Tibial nerve (tissue), 4 donors: Measurements from ENCODE around the gene MPRIP. TPM values are rescaled to one million over a fixed set of nuclear protein-coding genes. Genes with fewer than 3 reads are reported as not detected.
"Not testable (repeated sequence)": the region's sequence is repeated elsewhere in the genome, so short reads cannot be mapped to it uniquely, and the experiment has no call there.

Experiments
- DNase-seq, 2 donors: peaks; one replicate each; pipeline ENCODE4 v3.0.0-alpha.2; 2019; ENCODE audit warnings: low spot score in 2 of 2
- H3K27ac ChIP-seq, 4 donors: fragments of 200-600 bp; sonication (generic) in 3 of 4; one replicate each; pipeline ENCODE4 v1.5.1; 2017 to 2019; ENCODE audit warnings: mild to moderate bottlenecking in 1 of 4
- H3K27me3 ChIP-seq, 2 donors: fragments of 200-600 bp; sonication (generic) in 1 of 2; one replicate each; pipeline versions ENCODE4 v1.5.1 to v1.6.0; 2017 to 2019
- H3K36me3 ChIP-seq, 3 donors: fragments of 200-600 bp; sonication (generic); one replicate each; pipeline ENCODE4 v1.5.1; 2018 to 2019
- H3K4me1 ChIP-seq, 4 donors: fragments of 200-600 bp; sonication (generic) in 3 of 4; one replicate each; pipeline ENCODE4 v1.5.1; 2017 to 2019
- H3K4me3 ChIP-seq, 4 donors: fragments of 200-600 bp; sonication (generic) in 3 of 4; one replicate each; pipeline ENCODE4 v1.5.1; 2017 to 2019; ENCODE audit warnings: mild to moderate bottlenecking in 1 of 4, moderate library complexity in 1 of 4
- H3K9me3 ChIP-seq, 4 donors: fragments of 200-600 bp; sonication (generic) in 3 of 4; one replicate each; pipeline ENCODE4 v1.5.1; 2017 to 2019
- CTCF ChIP-seq, 5 experiments: fragments of 200-600 bp in 3 of 5; fragments of 450-650 bp in 2 of 5; sonication (generic) in 3 of 5; IDR thresholded peaks; one replicate each; pipeline ENCODE4 v1.5.1; 2016 to 2019; ENCODE audit warnings: antibody characterized with exemption in 5 of 5, mild to moderate bottlenecking in 3 of 5, moderate library complexity in 2 of 5
- EP300 ChIP-seq, 2 donors: sonication (generic); formaldehyde crosslinking; IDR thresholded peaks; one replicate each; pipeline ENCODE4 v1.6.1; 2017; ENCODE audit warnings: antibody characterized with exemption in 2 of 2, mild to moderate bottlenecking in 1 of 2
- POLR2A ChIP-seq, 2 donors: fragments of 450-650 bp; IDR thresholded peaks; one replicate each; pipeline ENCODE4 v1.6.1; 2017; ENCODE audit warnings: antibody characterized with exemption in 2 of 2, mild to moderate bottlenecking in 2 of 2, moderate library complexity in 2 of 2
- WGBS, 2 donors: methylation state at CpG; one replicate each; pipeline ENCODE4 v1.1.5; 2018; 5-methylcytosine and 5-hydroxymethylcytosine counted together
- total RNA-seq, 4 donors: library from RNA; depleted of rRNA; stranded (reverse); fragments of >200 nt; gene quantifications; one replicate each; pipeline ENCODE4 v1.1.0, GENCODE V29; 2016

Gene MPRIP
- total RNA-seq, 4 donors from 2014 or later: 216 to 291 (median 265) TPM

- Histone ChIP-seq H3K9me3 (no peaks in the 10 kb centered on the region), H3K36me3 (no peaks in the 10 kb centered on the region), H3K27me3 (no peaks in the 10 kb centered on the region), H3K4me3 (no peak overlapping the region), H3K27ac (no peak overlapping the region), H3K4me1 (peaks cover 0 to 2% (median 0%) of the 10 kb centered on the region in 4 donors)
- no peak for DNase-seq
- 92 to 96% methylated on average over 6 of the region's 6 CpGs for WGBS, 2 donors
- TF ChIP-seq EP300 (IDR thresholded peaks at IDR 0.05) (no peak), CTCF (IDR thresholded peaks at IDR 0.05) (no peak), POLR2A (IDR thresholded peaks at IDR 0.05) (no peak)
Measured at GRCh38 chr17:17015230-17015629, 27.0 kb upstream of the MPRIP start.

- not testable (repeated sequence) for DNase-seq, H3K4me3 ChIP-seq, H3K27me3 ChIP-seq, H3K9me3 ChIP-seq, H3K27ac ChIP-seq, H3K36me3 ChIP-seq
- 84 to 85% methylated on average over 8 of the region's 8 CpGs for WGBS, 2 donors
- H3K4me1 ChIP-seq: peaks cover 0 to 15% (median 8%) of the 10 kb centered on the region in 4 donors
Measured at GRCh38 chr17:17016199-17017197, 25.8 kb upstream of the MPRIP start.

- Histone ChIP-seq H3K4me1 (peaks cover 0 to 24% (median 18%) of the 10 kb centered on the region in 4 donors), H3K9me3 (no peaks in the 10 kb centered on the region), H3K27me3 (no peaks in the 10 kb centered on the region), H3K4me3 (no peak overlapping the region), H3K27ac (peak overlapping the region in 1 of 4 donors; percentile 70), H3K36me3 (no peaks in the 10 kb centered on the region)
- DNase-seq: no peak
- WGBS, 2 donors: 90 to 91% methylated on average over 8 of the region's 8 CpGs
- TF ChIP-seq EP300 (IDR thresholded peaks at IDR 0.05): no peak
Measured at GRCh38 chr17:17017343-17018014, 24.8 kb upstream of the MPRIP start.

- Histone ChIP-seq H3K36me3 (no peaks in the 10 kb centered on the region), H3K27ac (peak overlapping the region in 1 of 4 donors; percentile 70), H3K9me3 (no peaks in the 10 kb centered on the region), H3K4me1 (peaks cover 0 to 29% (median 23%) of the 10 kb centered on the region in 4 donors), H3K4me3 (no peak overlapping the region), H3K27me3 (no peaks in the 10 kb centered on the region)
- 72 to 84% methylated on average over 11 of the region's 11 CpGs for WGBS, 2 donors
- no peak for DNase-seq
- TF ChIP-seq EP300 (IDR thresholded peaks at IDR 0.05) (no peak), POLR2A (IDR thresholded peaks at IDR 0.05) (no peak), CTCF (IDR thresholded peaks at IDR 0.05) (no peak)
Measured at GRCh38 chr17:17018021-17018441, 24.2 kb upstream of the MPRIP start.

- Histone ChIP-seq H3K4me1 (peaks cover 0 to 30% (median 24%) of the 10 kb centered on the region in 4 donors), H3K36me3 (no peaks in the 10 kb centered on the region), H3K4me3 (no peak overlapping the region), H3K9me3 (no peaks in the 10 kb centered on the region), H3K27me3 (no peaks in the 10 kb centered on the region), H3K27ac (peak overlapping the region in 2 of 4 donors; percentile 70 to 89)
- TF ChIP-seq EP300 (IDR thresholded peaks at IDR 0.05) (no peak), POLR2A (IDR thresholded peaks at IDR 0.05) (no peak), CTCF (IDR thresholded peaks at IDR 0.05) (no peak)
- 90 to 92% methylated on average over 7 to 9 of the region's 10 CpGs for WGBS, 2 donors
- DNase-seq: no peak
Measured at GRCh38 chr17:17018612-17019429, 23.4 kb upstream of the MPRIP start.
